Thyroid gland (tissue), 4 donors: Measurements from ENCODE around the gene NECTIN1.

Experiments
- CTCF ChIP-seq, 6 experiments: fragments of 200-600 bp in 3 of 6; fragments of 450-650 bp in 3 of 6; sonication (generic) in 3 of 6; IDR thresholded peaks; one replicate each; pipeline ENCODE4 v1.5.1; 2016 to 2019; ENCODE audit warnings: antibody characterized with exemption in 6 of 6, mild to moderate bottlenecking in 2 of 6, inconsistent platforms in 1 of 6, moderate library complexity in 1 of 6
- POLR2A ChIP-seq, 2 donors: fragments of 450-650 bp; IDR thresholded peaks; one replicate each; pipeline ENCODE4 v1.6.1; 2017; ENCODE audit warnings: antibody characterized with exemption in 2 of 2, mild to moderate bottlenecking in 2 of 2, moderate library complexity in 1 of 2

- TF ChIP-seq CTCF (IDR thresholded peaks at IDR 0.05) (no peak), POLR2A (IDR thresholded peaks at IDR 0.05) (no peak)
Measured at GRCh38 chr11:119750056-119750455, 21.1 kb upstream of the NECTIN1 start.
